Fibroblast of villous mesenchyme (primary cell): Measurements from ENCODE around the gene PLXNB2. TPM values are rescaled to one million over a fixed set of nuclear protein-coding genes. Genes with fewer than 3 reads are reported as not detected.
"Not testable (repeated sequence)": the region's sequence is repeated elsewhere in the genome, so short reads cannot be mapped to it uniquely, and the experiment has no call there.

ENCODE experiments used
- DNase-seq: peaks from one replicate; pipeline ENCODE4 v3.0.0-alpha.2; 2010; ENCODE audit warnings: low read depth
- H3K4me3 ChIP-seq: 2 replicates; pipeline ENCODE4 v1.5.1; 2011; ENCODE audit warnings: low read depth, mild to moderate bottlenecking, low read length
- total RNA-seq: library from RNA; depleted of rRNA; stranded (reverse); fragments of >200 nt; gene quantifications from 2 replicates; pipeline ENCODE4 v1.2.3, GENCODE V29; 2012
- TF ChIP-seq, protein P1 (sequence below): IDR thresholded peaks from 2 replicates; pipeline ENCODE4 v1.5.1; 2012; ENCODE audit warnings: low read depth, mild to moderate bottlenecking, low read length; ENCODE audit not compliant: insufficient read depth

PLXNB2 gene
- total RNA-seq, 1 donor: 168 TPM

DNA sequence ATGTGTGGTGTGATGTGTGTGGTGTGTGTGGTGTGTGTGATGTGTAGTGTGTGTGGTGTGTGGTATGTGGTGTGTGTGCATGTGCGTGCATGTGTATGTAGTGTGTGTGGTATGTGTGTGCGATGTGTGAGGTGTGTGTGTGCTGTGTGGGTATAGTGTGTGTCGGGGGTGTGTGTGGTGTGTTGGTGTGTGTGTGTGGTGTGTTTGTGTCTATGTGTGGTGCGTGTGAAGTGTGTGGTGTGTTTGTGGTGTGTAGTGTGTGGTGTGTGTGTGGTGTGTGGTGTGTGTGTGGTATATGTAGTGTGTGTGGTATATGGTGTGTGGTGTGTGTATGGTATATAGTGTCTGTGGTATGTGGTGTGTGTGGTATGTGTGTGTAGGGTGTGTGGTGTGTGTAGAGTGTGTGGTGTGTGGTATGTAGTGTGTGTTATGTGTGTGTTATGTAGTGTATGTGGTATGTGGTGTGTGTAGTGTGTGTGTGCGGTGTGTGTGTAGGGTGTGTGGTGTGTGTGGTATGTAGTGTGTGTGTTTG is 30.7 kb upstream of the PLXNB2 start:
- no peak overlapping the region for H3K4me3 ChIP-seq
- no peak for DNase-seq
- TF ChIP-seq, protein P1, sequence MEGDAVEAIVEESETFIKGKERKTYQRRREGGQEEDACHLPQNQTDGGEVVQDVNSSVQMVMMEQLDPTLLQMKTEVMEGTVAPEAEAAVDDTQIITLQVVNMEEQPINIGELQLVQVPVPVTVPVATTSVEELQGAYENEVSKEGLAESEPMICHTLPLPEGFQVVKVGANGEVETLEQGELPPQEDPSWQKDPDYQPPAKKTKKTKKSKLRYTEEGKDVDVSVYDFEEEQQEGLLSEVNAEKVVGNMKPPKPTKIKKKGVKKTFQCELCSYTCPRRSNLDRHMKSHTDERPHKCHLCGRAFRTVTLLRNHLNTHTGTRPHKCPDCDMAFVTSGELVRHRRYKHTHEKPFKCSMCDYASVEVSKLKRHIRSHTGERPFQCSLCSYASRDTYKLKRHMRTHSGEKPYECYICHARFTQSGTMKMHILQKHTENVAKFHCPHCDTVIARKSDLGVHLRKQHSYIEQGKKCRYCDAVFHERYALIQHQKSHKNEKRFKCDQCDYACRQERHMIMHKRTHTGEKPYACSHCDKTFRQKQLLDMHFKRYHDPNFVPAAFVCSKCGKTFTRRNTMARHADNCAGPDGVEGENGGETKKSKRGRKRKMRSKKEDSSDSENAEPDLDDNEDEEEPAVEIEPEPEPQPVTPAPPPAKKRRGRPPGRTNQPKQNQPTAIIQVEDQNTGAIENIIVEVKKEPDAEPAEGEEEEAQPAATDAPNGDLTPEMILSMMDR: no peak

DNA sequence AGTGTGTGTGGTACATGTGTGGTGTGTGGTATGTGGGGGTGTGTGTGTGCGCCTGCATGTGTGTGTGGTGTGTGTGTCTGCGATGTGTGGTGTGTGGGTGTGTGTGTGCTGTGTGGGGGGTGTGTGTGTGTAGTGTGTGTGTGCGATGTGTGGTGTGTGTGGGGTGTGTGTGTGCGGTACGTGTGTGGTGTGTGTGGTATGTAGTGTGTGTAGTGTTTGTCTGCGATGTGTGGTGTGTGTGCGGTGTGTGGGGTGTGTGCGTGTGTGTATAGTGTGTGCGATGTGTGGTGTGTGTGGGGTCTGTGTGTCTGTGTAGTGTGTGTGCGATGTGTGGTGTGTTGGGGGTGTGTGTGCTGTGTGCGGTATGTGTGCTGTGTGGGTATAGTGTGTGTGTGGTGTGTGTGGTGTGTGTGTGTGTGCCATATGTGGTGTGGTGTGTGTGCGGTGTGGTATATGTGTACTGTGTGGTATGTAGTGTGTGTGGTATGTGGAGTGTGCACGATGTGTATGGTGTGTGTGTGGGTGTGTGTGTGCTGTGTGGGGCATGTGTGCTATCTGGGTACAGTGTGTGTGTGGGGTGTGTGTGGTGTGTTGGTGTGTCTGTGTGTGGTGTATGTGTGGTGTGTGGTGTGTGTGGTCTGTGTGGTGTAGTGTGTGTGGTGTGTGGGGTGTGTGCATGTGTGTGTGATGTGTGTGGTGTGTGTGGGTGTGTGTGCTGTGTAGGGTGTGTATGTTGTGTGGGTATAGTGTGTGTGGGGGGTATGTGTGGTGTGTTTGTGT is 30.0 kb upstream of the PLXNB2 start:
- H3K4me3 ChIP-seq: no peak overlapping the region
- TF ChIP-seq, protein P1: no peak
- no peak for DNase-seq

- not testable (repeated sequence) for DNase-seq, H3K4me3 ChIP-seq
Measured at GRCh38 chr22:50334433-50334832, 27.0 kb upstream of the PLXNB2 start.

- no peak for DNase-seq
- TF ChIP-seq, protein P1: no peak
- no peak overlapping the region for H3K4me3 ChIP-seq
Measured at GRCh38 chr22:50329236-50329635, 21.8 kb upstream of the PLXNB2 start.

DNA sequence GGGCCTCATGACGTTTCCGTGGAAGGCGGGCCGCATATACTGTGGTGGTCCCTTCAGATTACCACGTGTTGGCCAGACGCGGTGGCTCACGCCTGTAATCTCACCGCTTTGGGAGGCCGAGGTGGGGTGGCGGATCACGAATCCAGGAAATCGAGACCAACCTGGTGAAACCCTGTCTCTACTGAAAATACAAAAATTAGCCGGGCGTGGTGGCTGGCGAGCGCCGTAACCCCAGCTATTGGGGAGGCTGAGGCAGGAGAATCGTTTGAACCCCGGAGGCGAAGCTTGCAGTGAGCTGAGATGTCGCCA is 20.2 kb upstream of the PLXNB2 start:
- peak overlapping the region; percentile 66 for H3K4me3 ChIP-seq
- TF ChIP-seq, protein P1: no peak
- no peak for DNase-seq

GRCh38 chr22:50326956-50327710 is 19.7 kb upstream of the PLXNB2 start, which contains the start of gene DENND6B:
Gene DENND6B, minus strand, starts transcription at chr22:50327012. Its CDS starts 24 bp downstream, at chr22:50326988.
- TF ChIP-seq, protein P1: peak; percentile 29
- peak; percentile 76 for DNase-seq
- H3K4me3 ChIP-seq: peak within 1 kb of the TSS; percentile 66
